ENCODE data around the gene LNP1. TPM values are rescaled to one million over a fixed set of nuclear protein-coding genes. Genes with fewer than 3 reads are reported as not detected.

LNP1 gene
- total RNA-seq, 1 experiment from 2014 or later = 1.8 TPM

- intact Hi-C loops (cut with micrococcal nuclease; ENCODE audit: unreplicated experiment) (no loop called here), in situ Hi-C loops (cut with HindIII; ENCODE audit: low pct_unique_long_range_greater_than_20kb, low sequenced_read_pairs) (no loop called here)
- Histone ChIP-seq H3K36me3 (ENCODE audit: control insufficient read depth, insufficient read depth, low read length) (peaks cover 46% of the 10 kb centered on the region), H3K27ac (ENCODE audit: low read length) (no peak overlapping the region), H3K27me3 (ENCODE audit: control insufficient read depth, insufficient read depth, low read length) (no peaks in the 10 kb centered on the region), H3K4me1 (ENCODE audit: control insufficient read depth, insufficient read depth, low read length) (no peaks in the 10 kb centered on the region), H3K9me3 (ENCODE audit: control insufficient read depth, insufficient read depth, low read depth, low read length) (no peaks in the 10 kb centered on the region), H3K4me3 (ENCODE audit: low read depth in 2 of 2, low read length in 2 of 2) (no peak overlapping the region)
- ATAC-seq (no peak), DNase-seq (ENCODE audit: low read depth, low spot score) (no peak)
- ChIA-PET CTCF (no interaction called here), POLR2A (no interaction called here)
- TF ChIP-seq REST (IDR thresholded peaks at IDR 0.05; ENCODE audit: insufficient read depth in 1 of 2, low read depth in 2 of 2, low read length in 1 of 2) = no peak
- TF ChIP-seq CTCF (IDR thresholded peaks at IDR 0.05) = no peak
- no peak for TF ChIP-seq SIN3A (IDR thresholded peaks at IDR 0.05; ENCODE audit: borderline replicate concordance, insufficient read depth, low read depth, low read length)
- TF ChIP-seq TCF7L2 (IDR thresholded peaks at IDR 0.05; ENCODE audit: low read depth, low read length) = no peak
- no peak for TF ChIP-seq POLR2AphosphoS5 (IDR thresholded peaks at IDR 0.05; ENCODE audit: low read depth, low read length)
- no TSS peak for BruUV-seq (replicated peaks)
These were observed 32.9 kb upstream of the LNP1 start for GRCh38 chr3:100368441-100368840.

GRCh38 chr3:100370756-100371155 is 30.6 kb upstream of the LNP1 start:
- no peak for ATAC-seq
- no TSS peak for BruUV-seq (replicated peaks)
- CTCF ChIA-PET = no interaction called here
- POLR2A ChIA-PET = no interaction called here
- no peak overlapping the region for H3K27ac ChIP-seq (ENCODE audit: low read length)
- intact Hi-C loops (cut with micrococcal nuclease; ENCODE audit: unreplicated experiment) (no loop called here), in situ Hi-C loops (cut with HindIII; ENCODE audit: low pct_unique_long_range_greater_than_20kb, low sequenced_read_pairs) (no loop called here)
- DNase-seq (ENCODE audit: low read depth, low spot score) = no peak
- H3K36me3 ChIP-seq (ENCODE audit: control insufficient read depth, insufficient read depth, low read length) = peaks cover 39% of the 10 kb centered on the region
- H3K9me3 ChIP-seq (ENCODE audit: control insufficient read depth, insufficient read depth, low read depth, low read length) = no peaks in the 10 kb centered on the region
- TF ChIP-seq CTCF (IDR thresholded peaks at IDR 0.05) (no peak), REST (IDR thresholded peaks at IDR 0.05; ENCODE audit: insufficient read depth in 1 of 2, low read depth in 2 of 2, low read length in 1 of 2) (no peak), POLR2AphosphoS5 (IDR thresholded peaks at IDR 0.05; ENCODE audit: low read depth, low read length) (no peak), TCF7L2 (IDR thresholded peaks at IDR 0.05; ENCODE audit: low read depth, low read length) (no peak), SIN3A (IDR thresholded peaks at IDR 0.05; ENCODE audit: borderline replicate concordance, insufficient read depth, low read depth, low read length) (no peak)
- no peak overlapping the region for H3K4me3 ChIP-seq (ENCODE audit: low read depth in 2 of 2, low read length in 2 of 2)
- H3K27me3 ChIP-seq (ENCODE audit: control insufficient read depth, insufficient read depth, low read length) = no peaks in the 10 kb centered on the region
- no peaks in the 10 kb centered on the region for H3K4me1 ChIP-seq (ENCODE audit: control insufficient read depth, insufficient read depth, low read length)
